Cardiac muscle cell (in vitro differentiated cells and primary cell): Measurements from ENCODE around the gene GPLD1. TPM values are rescaled to one million over a fixed set of nuclear protein-coding genes. Genes with fewer than 3 reads are reported as not detected.

ENCODE experiments used
- DNase-seq, 2 donors: peaks; one replicate each; pipeline versions ENCODE4 v3.0.0 to v3.0.0-alpha.2; 2010 to 2017; ENCODE audit warnings: low read depth in 1 of 2, low spot score in 1 of 2
- H3K27ac ChIP-seq: fragments of 200-600 bp; sonication (generic); 2 replicates; pipeline ENCODE4 v1.5.1; 2016
- H3K27me3 ChIP-seq: fragments of 200-600 bp; sonication (generic); 2 replicates; pipeline ENCODE4 v1.6.0; 2016; ENCODE audit warnings: control low read depth
- H3K36me3 ChIP-seq: fragments of 200-600 bp; sonication (generic); 2 replicates; pipeline ENCODE4 v1.5.1; 2016; ENCODE audit warnings: control low read depth
- H3K4me1 ChIP-seq: fragments of 200-600 bp; sonication (generic); 2 replicates; pipeline ENCODE4 v1.8.1; 2017; ENCODE audit warnings: low read depth, mild to moderate bottlenecking, mixed run types
- H3K4me3 ChIP-seq: fragments of 200-600 bp; sonication (generic); 2 replicates; pipeline ENCODE4 v1.5.1; 2016; ENCODE audit warnings: mild to moderate bottlenecking
- H3K9me3 ChIP-seq: fragments of 200-600 bp; sonication (generic); 2 replicates; pipeline ENCODE4 v1.5.1; 2017; ENCODE audit warnings: low read depth, mild to moderate bottlenecking, control low read depth
- polyA plus RNA-seq: library from polyadenylated mRNA; unstranded; fragments of >200 nt; fragmentation: Nextera tagmentation; extraction: Ambion mirVana; gene quantifications from 2 replicates; pipeline ENCODE4 v1.2.1, GENCODE V29; 2016
- total RNA-seq: library from RNA; depleted of rRNA; stranded (reverse); fragments of >200 nt; gene quantifications from 2 replicates; pipeline ENCODE4 v1.2.3, GENCODE V29; 2016
- TF ChIP-seq, protein P1 (sequence below): IDR thresholded peaks from 2 replicates; pipeline ENCODE4 v1.5.1; 2012; ENCODE audit warnings: low read depth, mild to moderate bottlenecking, low read length

Gene GPLD1
- total and polyA plus RNA-seq, 2 experiments from 2014 or later: 0.39 to 4.8 TPM

DNA sequence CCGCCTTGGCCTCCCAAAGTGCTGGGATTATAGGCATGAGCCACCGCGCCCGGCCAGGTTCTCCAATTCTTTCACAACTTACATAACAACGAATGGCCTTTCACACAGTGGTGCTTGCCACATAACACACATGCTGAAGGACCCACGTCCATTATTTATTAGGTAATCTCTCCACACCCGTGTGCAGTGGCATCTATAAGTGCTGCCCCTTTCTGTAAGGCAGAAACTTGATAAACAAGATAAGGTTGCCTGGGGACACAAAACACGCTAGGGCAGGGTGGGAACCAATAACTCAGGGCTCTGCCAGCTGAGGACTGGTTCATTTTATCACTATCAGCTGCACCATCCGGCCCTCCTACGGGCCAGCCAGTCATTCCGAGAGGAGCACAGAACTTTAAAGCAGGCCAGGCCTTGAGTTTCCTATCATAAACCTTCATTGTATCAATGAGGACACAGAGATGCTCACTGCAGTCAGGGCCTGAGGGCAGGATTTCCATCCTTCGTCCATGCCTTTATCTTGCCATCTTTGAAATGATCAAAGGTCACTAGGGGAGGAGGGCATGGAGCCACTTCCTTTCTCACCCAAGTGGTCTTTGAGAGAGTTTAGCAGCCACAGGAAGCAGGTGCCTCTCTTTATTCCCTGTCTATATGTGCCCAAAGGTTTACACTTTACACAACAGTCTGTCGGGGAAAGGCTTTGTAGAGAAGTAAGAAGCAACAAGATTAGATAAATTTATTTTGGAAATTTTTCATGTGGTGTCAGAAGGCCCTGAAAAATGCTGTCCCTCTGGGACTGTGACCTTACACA, 37.6 kb downstream of the GPLD1 start:
- Histone ChIP-seq H3K4me3 (no peak overlapping the region), H3K27me3 (no peaks in the 10 kb centered on the region), H3K4me1 (no peaks in the 10 kb centered on the region), H3K9me3 (no peaks in the 10 kb centered on the region), H3K27ac (no peak overlapping the region), H3K36me3 (no peaks in the 10 kb centered on the region)
- no peak for DNase-seq
- TF ChIP-seq, protein P1, sequence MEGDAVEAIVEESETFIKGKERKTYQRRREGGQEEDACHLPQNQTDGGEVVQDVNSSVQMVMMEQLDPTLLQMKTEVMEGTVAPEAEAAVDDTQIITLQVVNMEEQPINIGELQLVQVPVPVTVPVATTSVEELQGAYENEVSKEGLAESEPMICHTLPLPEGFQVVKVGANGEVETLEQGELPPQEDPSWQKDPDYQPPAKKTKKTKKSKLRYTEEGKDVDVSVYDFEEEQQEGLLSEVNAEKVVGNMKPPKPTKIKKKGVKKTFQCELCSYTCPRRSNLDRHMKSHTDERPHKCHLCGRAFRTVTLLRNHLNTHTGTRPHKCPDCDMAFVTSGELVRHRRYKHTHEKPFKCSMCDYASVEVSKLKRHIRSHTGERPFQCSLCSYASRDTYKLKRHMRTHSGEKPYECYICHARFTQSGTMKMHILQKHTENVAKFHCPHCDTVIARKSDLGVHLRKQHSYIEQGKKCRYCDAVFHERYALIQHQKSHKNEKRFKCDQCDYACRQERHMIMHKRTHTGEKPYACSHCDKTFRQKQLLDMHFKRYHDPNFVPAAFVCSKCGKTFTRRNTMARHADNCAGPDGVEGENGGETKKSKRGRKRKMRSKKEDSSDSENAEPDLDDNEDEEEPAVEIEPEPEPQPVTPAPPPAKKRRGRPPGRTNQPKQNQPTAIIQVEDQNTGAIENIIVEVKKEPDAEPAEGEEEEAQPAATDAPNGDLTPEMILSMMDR: no peak

GRCh38 chr6:24448828-24449525, 40.4 kb downstream of the GPLD1 start:
- no peaks in the 10 kb centered on the region for H3K27me3 ChIP-seq
- no peak overlapping the region for H3K4me3 ChIP-seq
- no peak overlapping the region for H3K27ac ChIP-seq
- H3K9me3 ChIP-seq: no peaks in the 10 kb centered on the region
- H3K36me3 ChIP-seq: no peaks in the 10 kb centered on the region
- DNase-seq: no peak
- TF ChIP-seq, protein P1: no peak
- no peaks in the 10 kb centered on the region for H3K4me1 ChIP-seq

GRCh38 chr6:24448396-24448795, 41.0 kb downstream of the GPLD1 start:
- Histone ChIP-seq H3K27ac (no peak overlapping the region), H3K4me1 (no peaks in the 10 kb centered on the region), H3K4me3 (no peak overlapping the region), H3K27me3 (no peaks in the 10 kb centered on the region), H3K9me3 (no peaks in the 10 kb centered on the region), H3K36me3 (no peaks in the 10 kb centered on the region)
- DNase-seq: no peak
- TF ChIP-seq, protein P1: no peak

- no peak overlapping the region for H3K27ac ChIP-seq
- no peak overlapping the region for H3K4me3 ChIP-seq
- no peak for DNase-seq
- no peaks in the 10 kb centered on the region for H3K27me3 ChIP-seq
- H3K9me3 ChIP-seq: no peaks in the 10 kb centered on the region
- TF ChIP-seq, protein P1: no peak
- no peaks in the 10 kb centered on the region for H3K4me1 ChIP-seq
- H3K36me3 ChIP-seq: no peaks in the 10 kb centered on the region
Measured at GRCh38 chr6:24446670-24447069, 42.7 kb downstream of the GPLD1 start.

DNA sequence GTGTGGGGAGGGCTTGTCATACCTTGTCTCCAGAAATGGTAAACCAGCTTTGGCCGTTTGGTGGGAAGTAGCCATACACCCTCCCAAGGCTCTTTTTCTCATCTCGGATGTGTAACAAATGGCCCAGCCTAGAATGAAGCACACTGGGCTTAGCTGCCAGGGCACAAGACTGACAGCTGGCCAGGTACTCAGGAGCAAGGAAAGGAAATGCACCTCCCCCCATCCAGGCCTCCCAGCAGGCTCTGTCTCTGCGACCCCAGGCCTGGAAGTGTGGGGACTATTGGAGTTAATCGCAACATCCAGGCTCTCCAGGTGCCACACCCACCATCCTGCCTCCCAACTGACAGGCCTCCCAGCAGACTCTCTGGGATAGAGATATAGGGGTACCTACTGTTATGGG, 43.7 kb downstream of the GPLD1 start:
- Histone ChIP-seq H3K27me3 (no peaks in the 10 kb centered on the region), H3K4me1 (no peaks in the 10 kb centered on the region), H3K36me3 (no peaks in the 10 kb centered on the region), H3K4me3 (no peak overlapping the region), H3K27ac (no peak overlapping the region), H3K9me3 (no peaks in the 10 kb centered on the region)
- TF ChIP-seq, protein P1: no peak
- DNase-seq: no peak
